Measurements from ENCODE around the gene PROSER2. TPM values are rescaled to one million over a fixed set of nuclear protein-coding genes. Genes with fewer than 3 reads are reported as not detected.

The PROSER2 gene
- total and polyA plus RNA-seq, 2 donors (not counting 1 experiment from before 2014, with no cell fraction given): 0.07 TPM; not detected in 1

GRCh38 chr10:11910102-11910501, 86.9 kb downstream of the PROSER2 start:
- Histone ChIP-seq H3K27me3 (replicated peaks in 1 of 4; ENCODE audit: control extremely low read depth in 1 of 4, control insufficient read depth in 3 of 4, insufficient read depth in 4 of 4, low read length in 3 of 4) (no peaks in the 10 kb centered on the region), H3K9me3 (ENCODE audit: control extremely low read depth in 1 of 3, control insufficient read depth in 2 of 3, insufficient read depth in 1 of 3, low read length in 2 of 3) (no peaks in the 10 kb centered on the region), H3K36me3 (replicated peaks in 1 of 2; ENCODE audit: control extremely low read depth in 1 of 2, control insufficient read depth in 1 of 2, extremely low read depth in 1 of 2, insufficient read depth in 2 of 2, low read length in 1 of 2) (no peaks in the 10 kb centered on the region), H3K9ac (ENCODE audit: low read length) (no peak overlapping the region), H2AFZ (ENCODE audit: insufficient read depth, low read depth, low read length, poor library complexity, severe bottlenecking) (no peak overlapping the region), H4K20me1 (ENCODE audit: control insufficient read depth, insufficient read depth, low read length, poor library complexity, severe bottlenecking) (no peaks in the 10 kb centered on the region), H3K4me3 (ENCODE audit: control extremely low read depth in 1 of 5, extremely low read depth in 1 of 5, insufficient read depth in 1 of 5, low read depth in 2 of 5, low read length in 4 of 5) (no peak overlapping the region), H3K27ac (ENCODE audit: low read length in 2 of 2) (no peak overlapping the region), H3K4me2 (replicated peaks; ENCODE audit: low read depth, low read length, poor library complexity, severe bottlenecking) (no peak overlapping the region), H3K4me1 (ENCODE audit: control insufficient read depth in 2 of 2, insufficient read depth in 2 of 2, low read length in 2 of 2) (no peaks in the 10 kb centered on the region), H3K79me2 (ENCODE audit: control insufficient read depth, insufficient read depth, low read length) (no peaks in the 10 kb centered on the region)
- ChIA-PET POLR2A (no interaction called here), CTCF (no interaction called here)
- intact Hi-C loops (cut with micrococcal nuclease): no loop called here
- DNase-seq (no peak), ATAC-seq (ENCODE audit: low read depth) (no peak)
- H3K4me3 Mint-ChIP-seq: no peak overlapping the region
- H3K4me1 Mint-ChIP-seq: peaks cover 2% of the 10 kb centered on the region
- 91% methylated on average over 8 of the region's 10 CpGs for WGBS (ENCODE audit: insufficient coverage)
- no peaks in the 10 kb centered on the region for H3K9me3 Mint-ChIP-seq (ENCODE audit: insufficient read depth)
- H3K27me3 Mint-ChIP-seq: peaks cover 3% of the 10 kb centered on the region
- no peak overlapping the region for H3K27ac Mint-ChIP-seq
- TF ChIP-seq EZH2 (IDR thresholded peaks at IDR 0.05; ENCODE audit: borderline replicate concordance, insufficient read depth, low read depth, low read length, poor library complexity, severe bottlenecking): no peak
- TF ChIP-seq CTCF (IDR thresholded peaks at IDR 0.05): no peak

DNA sequence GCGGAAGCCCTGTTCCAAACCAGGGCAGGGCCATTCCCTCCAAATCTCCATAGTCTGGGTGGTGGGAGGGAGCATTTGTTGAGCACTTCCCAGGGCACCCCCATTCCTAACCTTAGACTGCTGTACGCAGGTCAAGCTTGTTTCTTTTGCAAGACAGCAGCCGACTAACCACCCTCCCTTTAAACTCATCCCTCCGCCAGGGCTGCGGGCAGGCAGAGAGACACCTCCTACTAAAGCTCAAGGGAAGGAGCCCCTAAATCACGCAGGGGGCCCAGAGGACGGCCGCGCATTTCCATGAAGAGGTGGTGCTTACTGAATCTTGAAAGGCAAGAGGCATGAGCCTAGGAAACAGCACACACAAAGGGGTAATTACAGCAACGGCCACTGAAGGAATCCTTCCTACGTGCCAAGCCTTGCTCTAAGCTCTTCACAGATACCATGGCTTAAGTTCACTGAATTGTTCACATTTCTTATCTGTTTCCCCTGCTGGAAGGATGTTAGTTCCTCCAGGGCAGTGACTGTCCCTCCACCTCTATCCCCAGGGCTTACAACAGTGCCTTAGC, 90.0 kb downstream of the PROSER2 start:
- Histone ChIP-seq H3K9ac (ENCODE audit: low read length) (no peak overlapping the region), H3K9me3 (ENCODE audit: control extremely low read depth in 1 of 3, control insufficient read depth in 2 of 3, insufficient read depth in 1 of 3, low read length in 2 of 3) (no peaks in the 10 kb centered on the region), H3K36me3 (replicated peaks in 1 of 2; ENCODE audit: control extremely low read depth in 1 of 2, control insufficient read depth in 1 of 2, extremely low read depth in 1 of 2, insufficient read depth in 2 of 2, low read length in 1 of 2) (no peaks in the 10 kb centered on the region), H3K4me2 (replicated peaks; ENCODE audit: low read depth, low read length, poor library complexity, severe bottlenecking) (no peak overlapping the region), H4K20me1 (ENCODE audit: control insufficient read depth, insufficient read depth, low read length, poor library complexity, severe bottlenecking) (no peaks in the 10 kb centered on the region), H3K79me2 (ENCODE audit: control insufficient read depth, insufficient read depth, low read length) (no peaks in the 10 kb centered on the region), H3K27me3 (replicated peaks in 1 of 4; ENCODE audit: control extremely low read depth in 1 of 4, control insufficient read depth in 3 of 4, insufficient read depth in 4 of 4, low read length in 3 of 4) (no peaks in the 10 kb centered on the region), H3K4me1 (ENCODE audit: control insufficient read depth in 2 of 2, insufficient read depth in 2 of 2, low read length in 2 of 2) (no peaks in the 10 kb centered on the region), H3K27ac (ENCODE audit: low read length in 2 of 2) (no peak overlapping the region), H2AFZ (ENCODE audit: insufficient read depth, low read depth, low read length, poor library complexity, severe bottlenecking) (no peak overlapping the region), H3K4me3 (ENCODE audit: control extremely low read depth in 1 of 5, extremely low read depth in 1 of 5, insufficient read depth in 1 of 5, low read depth in 2 of 5, low read length in 4 of 5) (no peak overlapping the region)
- no peak overlapping the region for H3K4me3 Mint-ChIP-seq
- H3K4me1 Mint-ChIP-seq: no peaks in the 10 kb centered on the region
- no peaks in the 10 kb centered on the region for H3K9me3 Mint-ChIP-seq (ENCODE audit: insufficient read depth)
- DNase-seq (no peak), ATAC-seq (ENCODE audit: low read depth) (no peak)
- intact Hi-C loops (cut with micrococcal nuclease): no loop called here
- WGBS (ENCODE audit: insufficient coverage): 88% methylated on average over 3 of the region's 11 CpGs
- H3K27ac Mint-ChIP-seq: no peak overlapping the region
- ChIA-PET CTCF (no interaction called here), POLR2A (no interaction called here)
- TF ChIP-seq CTCF (IDR thresholded peaks at IDR 0.05): no peak
- TF ChIP-seq EZH2 (IDR thresholded peaks at IDR 0.05; ENCODE audit: borderline replicate concordance, insufficient read depth, low read depth, low read length, poor library complexity, severe bottlenecking): no peak
- no peaks in the 10 kb centered on the region for H3K27me3 Mint-ChIP-seq
